Naive thymus-derived CD4-positive, alpha-beta T cell (primary cell): ENCODE results near the gene GPHA2. TPM values are rescaled to one million over a fixed set of nuclear protein-coding genes. Genes with fewer than 3 reads are reported as not detected.
A peak's percentile ranks its signal among the peaks of the same experiment; 100 is the strongest.

Source experiments
- ATAC-seq: fragments of 150-1000 bp; cut with Tn5 transposase; 2 replicates; pipeline ENCODE4 v1.10.0; 2021; ENCODE audit warnings: mild to moderate bottlenecking, moderate library complexity
- CTCF ChIA-PET: fragments of 350-600 bp; sonication (Branson Sonifier 250); formaldehyde crosslinking; loops from one replicate; lab custom pipeline; 2021; ENCODE audit warnings: antibody characterized with exemption; lab: Charles Lee
- POLR2A ChIA-PET: fragments of 350-600 bp; sonication (Branson Sonifier 250); formaldehyde crosslinking; loops from one replicate; lab custom pipeline; 2021; ENCODE audit warnings: antibody characterized with exemption, inconsistent platforms; lab: Charles Lee
- DNase-seq, 9 donors: peaks; one replicate each; pipeline versions ENCODE4 v3.0.0 to v3.0.0-alpha.2; 2020 to 2022; ENCODE audit warnings: mixed read lengths in 1 of 9
- H3K27ac ChIP-seq: one replicate; pipeline ENCODE4 v1.7.0; 2013; ENCODE audit warnings: mild to moderate bottlenecking, low read depth, low read length, moderate library complexity
- H3K27me3 ChIP-seq, 2 donors: one replicate each; pipeline ENCODE4 v1.7.0; 2013; ENCODE audit warnings: low read length in 2 of 2, mild to moderate bottlenecking in 2 of 2, moderate library complexity in 2 of 2; ENCODE audit not compliant: control insufficient read depth in 2 of 2, insufficient read depth in 2 of 2
- H3K36me3 ChIP-seq, 3 experiments: 1 replicate in 2 of 3; 2 replicates in 1 of 3; pipeline ENCODE4 v1.7.0; 2013; ENCODE audit warnings: low read length in 3 of 3, mild to moderate bottlenecking in 3 of 3, moderate library complexity in 1 of 3; ENCODE audit not compliant: insufficient read depth in 3 of 3, control insufficient read depth in 2 of 3
- H3K4me1 ChIP-seq, 2 donors: one replicate each; pipeline ENCODE4 v1.7.0; 2013; ENCODE audit warnings: low read length in 2 of 2, mild to moderate bottlenecking in 2 of 2, moderate library complexity in 1 of 2; ENCODE audit not compliant: control insufficient read depth in 2 of 2, insufficient read depth in 2 of 2
- H3K4me3 ChIP-seq: 2 replicates; pipeline ENCODE4 v1.7.0; 2013; ENCODE audit warnings: mild to moderate bottlenecking, low read length
- H3K9me3 ChIP-seq, 3 experiments: 1 replicate in 2 of 3; 2 replicates in 1 of 3; pipeline ENCODE4 v1.7.0; 2013; ENCODE audit warnings: low read length in 3 of 3; ENCODE audit not compliant: control insufficient read depth in 2 of 3
- H3K27ac Mint-ChIP-seq, 9 donors: one replicate each; pipeline ENCODE4 v1.8.0; 2020 to 2022; ENCODE audit warnings: mixed read lengths in 9 of 9, mild to moderate bottlenecking in 8 of 9, moderate library complexity in 5 of 9, inconsistent platforms in 2 of 9
- H3K27me3 Mint-ChIP-seq, 5 donors: one replicate each; pipeline ENCODE4 v1.8.0; 2021 to 2022; ENCODE audit warnings: mixed read lengths in 5 of 5, mild to moderate bottlenecking in 1 of 5
- H3K36me3 Mint-ChIP-seq, 5 donors: one replicate each; pipeline ENCODE4 v1.8.0; 2020 to 2022; ENCODE audit warnings: mixed read lengths in 5 of 5, mild to moderate bottlenecking in 3 of 5, inconsistent platforms in 1 of 5
- H3K4me1 Mint-ChIP-seq, 7 donors: one replicate each; pipeline ENCODE4 v1.8.0; 2020 to 2022; ENCODE audit warnings: mixed read lengths in 7 of 7, mild to moderate bottlenecking in 3 of 7, inconsistent platforms in 1 of 7
- H3K4me3 Mint-ChIP-seq, 10 donors: one replicate each; pipeline ENCODE4 v1.8.0; 2020 to 2022; ENCODE audit warnings: mild to moderate bottlenecking in 10 of 10, mixed read lengths in 10 of 10, moderate library complexity in 6 of 10, inconsistent platforms in 2 of 10
- H3K9me3 Mint-ChIP-seq, 11 donors: one replicate each; pipeline ENCODE4 v1.8.0; 2020 to 2022; ENCODE audit warnings: mixed read lengths in 11 of 11, mild to moderate bottlenecking in 4 of 11, inconsistent platforms in 1 of 11, moderate library complexity in 1 of 11
- intact Hi-C, 2 donors: fragments of 100-400 bp; cut with micrococcal nuclease; formaldehyde crosslinking; loops; one replicate each; pipeline ENCODE4 v1.15.1; 2023
- polyA plus RNA-seq, 2 donors: library from polyadenylated mRNA; unstranded; fragments of 300-500 nt; fragmentation: Illumina TruSeq; gene quantifications; one replicate each; pipeline ENCODE4 v1.2.3, GENCODE V29; 2021
- total RNA-seq, 6 experiments: library from RNA in 5 of 6; stranded (reverse) in 5 of 6; gene quantifications; 1 replicate in 5 of 6; 2 replicates in 1 of 6; pipeline ENCODE4 v1.2.3 and lab custom pipeline; 2021 to 2026

GPHA2 gene
- total and polyA plus RNA-seq, 7 experiments from 2014 or later: 0.48 TPM; not detected in 6

DNA sequence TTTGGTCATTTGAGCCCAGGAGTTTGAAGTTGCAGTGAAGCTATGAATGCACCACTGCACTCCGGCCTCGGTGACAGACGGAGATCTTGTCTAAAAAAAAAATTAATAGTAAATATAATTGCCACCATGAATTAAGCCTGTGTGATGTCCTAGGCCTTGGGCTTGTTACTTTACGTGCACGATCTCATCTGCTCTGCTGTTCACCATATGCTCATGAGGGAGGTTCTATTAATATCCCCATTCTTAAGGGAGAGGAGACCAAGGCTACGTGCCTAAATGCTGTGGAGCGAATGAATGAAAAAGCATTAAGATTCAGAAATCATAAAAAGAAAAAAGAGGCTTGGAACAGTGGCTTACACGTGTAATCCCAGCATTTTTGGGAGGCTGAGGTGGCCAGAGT is 16.1 kb downstream of the GPHA2 start:
- Mint-ChIP-seq H3K9me3 (no peaks in the 10 kb centered on the region), H3K4me1 (peaks cover 21 to 40% (median 32%) of the 10 kb centered on the region in 7 donors), H3K27me3 (no peaks in the 10 kb centered on the region), H3K36me3 (no peaks in the 10 kb centered on the region), H3K4me3 (no peak overlapping the region), H3K27ac (peak overlapping the region in 3 of 9 donors; percentile 3 to 51 (median 41))
- H3K4me1 ChIP-seq: peaks cover 24 to 33% of the 10 kb centered on the region in 2 donors
- ATAC-seq: no peak
- ChIA-PET CTCF (no interaction called here), POLR2A (interaction anchor here (0.9 kb wide), 1 partner anchor 215 kb away, joined by 3 read pairs; the partner anchor contains the start of gene SYVN1)
- no peak overlapping the region for H3K27ac ChIP-seq
- H3K9me3 ChIP-seq: no peaks in the 10 kb centered on the region
- intact Hi-C loops: loop anchor here (5.0 kb wide), 3 partner anchors 123 to 1348 kb away; partner anchors contain the start of genes RAB1B (in 1 of the 2), SAC3D1 (in 1 of the 2) and VPS51 (in 1 of the 2)
- no peak for DNase-seq
- H3K4me3 ChIP-seq: no peak overlapping the region
- H3K36me3 ChIP-seq: no peaks in the 10 kb centered on the region
- H3K27me3 ChIP-seq: no peaks in the 10 kb centered on the region

DNA sequence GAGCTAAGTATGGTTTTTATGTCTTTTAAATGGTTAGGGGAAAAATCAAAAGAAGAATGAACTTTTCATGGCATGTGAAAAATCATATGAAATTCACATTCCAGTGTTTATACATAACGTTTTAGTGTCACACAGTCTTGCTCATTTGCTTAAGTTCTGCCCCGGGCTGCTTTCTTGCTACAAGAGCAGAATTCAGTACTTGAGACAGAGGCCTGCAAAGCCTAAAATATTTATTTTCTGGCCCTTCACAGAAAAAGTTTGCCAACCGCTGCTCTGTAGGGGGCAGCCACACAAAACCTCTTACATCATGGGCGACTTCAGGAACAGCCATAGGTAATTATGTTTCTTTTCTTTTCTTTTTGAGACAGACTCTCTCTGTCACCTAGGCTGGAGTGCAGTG is 17.7 kb downstream of the GPHA2 start:
- DNase-seq: no peak
- no peaks in the 10 kb centered on the region for H3K9me3 ChIP-seq
- ChIA-PET CTCF (no interaction called here), POLR2A (interaction anchor here (0.6 to 1.5 kb wide), 3 partner anchors 94 to 204 kb away, joined by 3 read pairs; partner anchors contain the start of genes FAU, MRPL49 and TM7SF2)
- Mint-ChIP-seq H3K4me3 (peak overlapping the region; percentile 88 to 98 (median 91)), H3K27me3 (no peaks in the 10 kb centered on the region), H3K4me1 (peaks cover 14 to 33% (median 25%) of the 10 kb centered on the region in 7 donors), H3K36me3 (peaks cover 0 to 3% (median 0%) of the 10 kb centered on the region in 5 donors), H3K27ac (peak overlapping the region; percentile 81 to 99 (median 91)), H3K9me3 (no peaks in the 10 kb centered on the region)
- peak overlapping the region; percentile 72 for H3K27ac ChIP-seq
- H3K4me3 ChIP-seq: peak overlapping the region; percentile 56
- H3K36me3 ChIP-seq: peaks cover 0 to 16% (median 0%) of the 10 kb centered on the region in 3 experiments
- intact Hi-C loops: loop anchor here in 1 of 2 donors (5.0 kb wide), 1 partner anchor 179 kb away; the partner anchor contains the start of gene VPS51
- peaks cover 18 to 22% of the 10 kb centered on the region in 2 donors for H3K4me1 ChIP-seq
- ATAC-seq: no peak
- no peaks in the 10 kb centered on the region for H3K27me3 ChIP-seq

DNA sequence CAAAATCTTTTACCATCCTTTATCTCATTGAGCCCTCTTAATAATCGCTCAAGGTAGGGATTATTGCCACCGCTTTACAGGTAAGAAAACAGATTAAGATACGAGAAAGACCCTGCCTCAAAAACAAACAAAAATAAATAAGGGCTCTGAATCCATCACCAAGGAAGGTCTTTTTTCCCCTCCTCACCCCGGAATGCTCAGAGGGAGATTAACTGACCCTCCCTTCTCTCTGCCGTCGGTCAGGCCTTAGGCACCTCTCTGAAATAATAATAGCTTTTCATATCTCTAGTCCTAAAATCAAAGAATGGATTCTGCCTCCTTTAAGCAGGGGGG is 18.1 kb downstream of the GPHA2 start:
- Mint-ChIP-seq H3K27ac (peak overlapping the region; percentile 81 to 99 (median 91)), H3K27me3 (no peaks in the 10 kb centered on the region), H3K4me1 (peaks cover 14 to 33% (median 25%) of the 10 kb centered on the region in 7 donors), H3K36me3 (peaks cover 0 to 3% (median 0%) of the 10 kb centered on the region in 5 donors), H3K9me3 (no peaks in the 10 kb centered on the region), H3K4me3 (peak overlapping the region; percentile 88 to 98 (median 91))
- intact Hi-C loops: loop anchor here (1.0 to 5.0 kb wide), 18 partner anchors 17 to 218 kb away; partner anchors contain the start of genes EHD1 (in 2 of the 2), SF1 (in 2 of the 2), SNX15 (in 2 of the 2) and VPS51 (in 2 of the 2)
- Histone ChIP-seq H3K27ac (peak overlapping the region; percentile 72), H3K36me3 (peaks cover 0 to 20% (median 4%) of the 10 kb centered on the region in 3 experiments), H3K27me3 (no peaks in the 10 kb centered on the region), H3K9me3 (no peaks in the 10 kb centered on the region), H3K4me3 (peak overlapping the region; percentile 56), H3K4me1 (peaks cover 18 to 22% of the 10 kb centered on the region in 2 donors)
- ATAC-seq (no peak), DNase-seq (no peak)
- ChIA-PET CTCF (no interaction called here), POLR2A (interaction anchor here (0.6 to 1.5 kb wide), 4 partner anchors 93 to 205 kb away, joined by 3 read pairs; partner anchors contain the start of genes FAU, MRPL49 and TM7SF2)

DNA sequence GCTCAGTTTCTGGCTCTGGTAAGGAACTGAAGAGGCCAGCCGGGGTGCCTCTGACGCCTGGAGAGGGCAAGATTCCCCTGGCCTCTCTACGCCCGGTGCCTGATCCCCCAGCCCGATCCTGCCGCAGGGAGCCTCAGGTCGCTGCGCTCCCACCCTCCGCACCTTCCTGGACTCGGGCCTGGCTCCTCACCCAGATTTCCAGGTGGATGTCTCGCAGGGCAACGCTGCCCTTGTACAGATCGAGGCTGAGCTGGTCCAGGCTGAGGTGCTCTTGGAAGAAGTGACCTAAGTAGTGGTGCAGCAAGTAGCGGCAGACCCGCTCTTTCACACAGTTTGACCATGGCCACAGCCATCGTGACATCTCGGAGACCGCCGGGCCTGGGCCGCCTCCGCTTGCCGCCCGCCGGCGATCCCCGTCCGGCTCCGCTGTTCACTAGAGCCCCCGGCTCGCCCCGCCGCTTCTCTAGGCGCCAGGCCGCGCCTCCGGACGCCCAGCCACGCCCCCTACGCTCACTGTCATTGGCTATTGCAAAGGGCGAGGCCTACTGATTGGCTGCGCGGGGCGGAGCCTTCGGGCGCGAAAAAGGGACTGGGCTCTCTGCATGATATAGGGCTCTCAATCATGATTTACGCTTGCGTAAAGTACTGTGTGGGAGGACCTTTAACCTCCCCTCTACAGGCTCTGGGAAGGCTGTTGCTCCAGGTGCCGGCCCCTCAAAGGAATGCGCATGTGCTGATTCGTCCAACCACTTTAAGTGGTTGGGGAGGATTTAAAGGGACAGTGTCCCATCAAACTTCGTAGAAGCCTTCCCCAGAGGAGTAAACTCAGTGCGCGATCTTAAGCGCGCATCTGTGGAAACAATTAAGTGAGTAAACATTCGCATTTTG is 18.7 kb downstream of the GPHA2 start, which contains the start of gene ATG2A:
Gene ATG2A, minus strand, starts transcription at position 435 of the 888 bp plus-strand sequence. Its CDS starts 74 bp downstream, at position 361.
- Histone ChIP-seq H3K4me3 (peak within 1 kb of the TSS; percentile 92), H3K36me3 (peaks cover 0 to 26% (median 5%) of the 10 kb centered on the region in 3 experiments), H3K27me3 (no peaks in the 10 kb centered on the region), H3K27ac (peak within 1 kb of the TSS; percentile 83), H3K9me3 (no peaks in the 10 kb centered on the region), H3K4me1 (peaks cover 18 to 22% of the 10 kb centered on the region in 2 donors)
- peaks cover 0 to 3% (median 0%) of the 10 kb centered on the region in 5 donors for H3K36me3 Mint-ChIP-seq
- H3K27ac Mint-ChIP-seq: peak within 1 kb of the TSS; percentile 81 to 99 (median 91)
- H3K4me3 Mint-ChIP-seq: peak within 1 kb of the TSS; percentile 88 to 98 (median 91)
- peaks cover 14 to 33% (median 25%) of the 10 kb centered on the region in 7 donors for H3K4me1 Mint-ChIP-seq
- ChIA-PET CTCF (interaction anchor here (0.7 to 0.9 kb wide), 2 partner anchors 142 to 201 kb away, joined by 3 read pairs; no protein-coding TSS in a partner anchor), POLR2A (interaction anchor here (0.6 to 3.1 kb wide), 7 partner anchors 7 to 205 kb away, joined by 3 to 17 read pairs (median 3); partner anchors contain the start of genes FAU, MRPL49, PPP2R5B and RASGRP2)
- intact Hi-C loops: loop anchor here (1.0 to 5.0 kb wide), 19 partner anchors 7 to 218 kb away; partner anchors contain the start of genes EHD1 (in 2 of the 2), PPP2R5B (in 2 of the 2), SF1 (in 2 of the 2) and SNX15 (in 2 of the 2)
- H3K9me3 Mint-ChIP-seq: no peaks in the 10 kb centered on the region
- peak; percentile 95 to 100 (median 99) for DNase-seq
- H3K27me3 Mint-ChIP-seq: no peaks in the 10 kb centered on the region
- ATAC-seq: peak; percentile 97

DNA sequence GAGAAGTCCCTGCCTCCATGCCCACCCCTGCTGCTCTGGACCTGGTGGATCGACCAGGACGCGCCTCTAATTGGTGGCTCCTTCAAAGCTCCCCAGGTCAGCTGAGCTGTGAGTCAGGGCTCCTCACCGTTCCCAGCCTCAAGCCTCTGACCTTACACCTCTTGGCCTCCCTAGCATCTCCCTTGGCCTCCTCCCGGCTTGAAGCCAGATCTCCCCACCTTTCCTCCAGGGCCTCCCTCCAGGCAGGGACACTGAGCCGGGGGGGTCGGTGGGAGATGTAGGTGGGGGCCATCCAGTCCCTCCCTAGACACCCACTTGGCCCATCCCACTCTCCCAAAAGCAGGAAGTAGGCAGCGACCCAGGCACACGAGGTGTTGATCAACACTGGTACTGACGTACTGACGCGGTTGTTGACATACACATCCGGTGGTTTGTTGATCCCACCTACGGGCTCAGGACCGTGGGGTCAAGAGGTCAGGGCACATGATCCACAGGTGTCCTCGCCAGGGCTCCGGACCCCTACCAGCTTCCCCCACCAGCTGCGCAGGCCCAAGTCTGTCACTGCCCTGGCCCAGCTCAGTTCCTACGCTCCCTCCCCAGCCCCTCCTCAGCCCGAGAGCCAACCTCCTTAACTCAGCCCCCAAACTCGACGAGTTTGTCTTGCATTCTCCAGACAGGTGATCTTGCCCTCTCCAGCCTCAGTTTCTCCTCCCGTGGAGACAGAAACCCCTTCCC is 19.5 kb downstream of the GPHA2 start:
- intact Hi-C loops: loop anchor here (1.0 to 5.0 kb wide), 5 partner anchors 8 to 181 kb away; partner anchors contain the start of genes PPP2R5B (in 2 of the 2), SAC3D1 (in 1 of the 2), SF1 (in 1 of the 2) and VPS51 (in 1 of the 2)
- peak in 6 of 9 donors; percentile 11 to 54 (median 26) for DNase-seq
- Mint-ChIP-seq H3K4me3 (peak overlapping the region; percentile 88 to 98 (median 91)), H3K4me1 (peaks cover 14 to 33% (median 25%) of the 10 kb centered on the region in 7 donors), H3K36me3 (peaks cover 0 to 8% (median 6%) of the 10 kb centered on the region in 5 donors), H3K9me3 (no peaks in the 10 kb centered on the region), H3K27me3 (no peaks in the 10 kb centered on the region), H3K27ac (peak overlapping the region; percentile 81 to 99 (median 91))
- CTCF ChIA-PET: interaction anchor here (0.7 to 0.9 kb wide), 3 partner anchors 34 to 202 kb away, joined by 3 read pairs; no protein-coding TSS in a partner anchor
- POLR2A ChIA-PET: interaction anchor here (0.6 to 3.1 kb wide), 6 partner anchors 8 to 1061 kb away, joined by 3 to 17 read pairs (median 3); partner anchors contain the start of genes PPP2R5B and RASGRP2
- ATAC-seq: peak; percentile 15
- peaks cover 18 to 22% of the 10 kb centered on the region in 2 donors for H3K4me1 ChIP-seq
- H3K9me3 ChIP-seq: no peaks in the 10 kb centered on the region
- peak overlapping the region; percentile 83 for H3K27ac ChIP-seq
- peaks cover 0 to 34% (median 10%) of the 10 kb centered on the region in 3 experiments for H3K36me3 ChIP-seq
- H3K27me3 ChIP-seq: no peaks in the 10 kb centered on the region
- H3K4me3 ChIP-seq: peak overlapping the region; percentile 92
